Skeletal muscle tissue (tissue), 5 donors: ENCODE data around the gene CREB3. TPM values are rescaled to one million over a fixed set of nuclear protein-coding genes. Genes with fewer than 3 reads are reported as not detected.

Source experiments
- H3K27ac ChIP-seq: one replicate; pipeline ENCODE4 v1.7.0; 2013; ENCODE audit warnings: mild to moderate bottlenecking, low read depth, low read length, inconsistent platforms
- H3K27me3 ChIP-seq, 3 donors: one replicate each; pipeline ENCODE4 v1.7.0; 2013; ENCODE audit warnings: low read length in 3 of 3; ENCODE audit not compliant: control insufficient read depth in 3 of 3, insufficient read depth in 3 of 3
- H3K36me3 ChIP-seq, 3 donors: one replicate each; pipeline ENCODE4 v1.7.0; 2013; ENCODE audit warnings: low read length in 3 of 3; ENCODE audit not compliant: control insufficient read depth in 3 of 3, insufficient read depth in 3 of 3
- H3K4me1 ChIP-seq, 3 donors: one replicate each; pipeline ENCODE4 v1.7.0; 2013; ENCODE audit warnings: low read length in 3 of 3, mild to moderate bottlenecking in 3 of 3; ENCODE audit not compliant: control insufficient read depth in 3 of 3, insufficient read depth in 3 of 3
- H3K4me3 ChIP-seq, 3 donors: one replicate each; pipeline ENCODE4 v1.7.0; 2013; ENCODE audit warnings: low read length in 3 of 3
- H3K9ac ChIP-seq, 3 donors: one replicate each; pipeline ENCODE4 v1.7.0; 2013; ENCODE audit warnings: low read length in 3 of 3, mild to moderate bottlenecking in 3 of 3, moderate library complexity in 2 of 3, low read depth in 1 of 3
- H3K9me3 ChIP-seq, 3 donors: one replicate each; pipeline ENCODE4 v1.7.0; 2013; ENCODE audit warnings: low read length in 3 of 3; ENCODE audit not compliant: control insufficient read depth in 3 of 3
- small RNA-seq: library from RNA; depleted of rRNA; stranded (forward); fragments of <200 nt; gene quantifications from one replicate; pipeline ENCODE3, GENCODE V24; 2014
- total RNA-seq: library from RNA; depleted of rRNA; stranded (reverse); fragments of >200 nt; gene quantifications from one replicate; pipeline ENCODE4 v1.2.3, GENCODE V29; 2014
- donor health status: Osteomylitis.

The CREB3 gene
- total RNA-seq, 1 donor from 2014 or later = 20.9 TPM

GRCh38 chr9:35781066-35781465 lies 48.6 kb downstream of the CREB3 start:
- H3K9me3 ChIP-seq = no peaks in the 10 kb centered on the region
- H3K27ac ChIP-seq = no peak overlapping the region
- H3K4me1 ChIP-seq = no peaks in the 10 kb centered on the region
- H3K27me3 ChIP-seq = no peaks in the 10 kb centered on the region
- peaks cover 0 to 2% (median 0%) of the 10 kb centered on the region in 3 donors for H3K36me3 ChIP-seq
- H3K4me3 ChIP-seq = no peak overlapping the region
- no peak overlapping the region for H3K9ac ChIP-seq

- H3K9me3 ChIP-seq = no peaks in the 10 kb centered on the region
- peaks cover 0 to 2% (median 0%) of the 10 kb centered on the region in 3 donors for H3K36me3 ChIP-seq
- no peak overlapping the region for H3K27ac ChIP-seq
- no peak overlapping the region for H3K9ac ChIP-seq
- no peaks in the 10 kb centered on the region for H3K4me1 ChIP-seq
- no peaks in the 10 kb centered on the region for H3K27me3 ChIP-seq
- H3K4me3 ChIP-seq = no peak overlapping the region
Observed at GRCh38 chr9:35783418-35783817, 51.0 kb downstream of the CREB3 start.

Small RNAs within 50 kb of the gene (small RNA-seq; reads per million reads assigned to genes)
- gene MIR6853 = not detected

Other genes with a start within 250 kb of the CREB3 start
- gene RUSC2, start 242.6 kb upstream of the CREB3 start, total RNA-seq = 29.2 TPM
- 8.4 TPM for gene TESK1, start 127.4 kb upstream of the CREB3 start, total RNA-seq
- 2.1 TPM for gene CD72, start 114.3 kb upstream of the CREB3 start, total RNA-seq
- 1.0 TPM for gene SIT1, start 81.7 kb upstream of the CREB3 start, total RNA-seq
- 118,473 TPM for gene RMRP, start 74.6 kb upstream of the CREB3 start, total RNA-seq
- 11.0 TPM for gene CCDC107, start 74.4 kb upstream of the CREB3 start, total RNA-seq
- 0.52 TPM for gene ARHGEF39, start 67.5 kb upstream of the CREB3 start, total RNA-seq
- under 0.01 TPM for gene CA9, start 58.7 kb upstream of the CREB3 start, total RNA-seq
- gene TPM2, start 42.7 kb upstream of the CREB3 start, total RNA-seq = 4,180 TPM
- gene TLN1, start 471 bp upstream of the CREB3 start, total RNA-seq = 90.8 TPM
- 31.3 TPM for gene GBA2, start 16.6 kb downstream of the CREB3 start, total RNA-seq
- 7.8 TPM for gene RGP1, start 16.6 kb downstream of the CREB3 start, total RNA-seq
- gene MSMP, start 21.6 kb downstream of the CREB3 start, total RNA-seq = not detected
- 7.3 TPM for gene NPR2, start 58.9 kb downstream of the CREB3 start, total RNA-seq
- 0.52 TPM for gene SPAG8, start 79.6 kb downstream of the CREB3 start, total RNA-seq
- gene HINT2, start 82.4 kb downstream of the CREB3 start, total RNA-seq = 25.1 TPM
- not detected for gene FAM221B, start 96.1 kb downstream of the CREB3 start, total RNA-seq
- gene TMEM8B, start 96.6 kb downstream of the CREB3 start, total RNA-seq = 2.6 TPM
- gene OR13J1, start 137.7 kb downstream of the CREB3 start, total RNA-seq = not detected
- 2.1 TPM for gene HRCT1, start 173.5 kb downstream of the CREB3 start, total RNA-seq
- 1.0 TPM for gene SPAAR, start 176.8 kb downstream of the CREB3 start, total RNA-seq
- gene OR2S2, start 225.5 kb downstream of the CREB3 start, total RNA-seq = not detected